ENCODE data around the gene OCA2.
"Not testable (repeated sequence)": the region's sequence is repeated elsewhere in the genome, so short reads cannot be mapped to it uniquely, and the experiment has no call there.

Gene OCA2

GRCh38 chr15:28098766-28099554 is at the start of gene OCA2:
Gene OCA2, minus strand, starts transcription at chr15:28099315. Its CDS starts 17,441 bp downstream, at chr15:28081874.
- DNase-seq = no peak

DNA sequence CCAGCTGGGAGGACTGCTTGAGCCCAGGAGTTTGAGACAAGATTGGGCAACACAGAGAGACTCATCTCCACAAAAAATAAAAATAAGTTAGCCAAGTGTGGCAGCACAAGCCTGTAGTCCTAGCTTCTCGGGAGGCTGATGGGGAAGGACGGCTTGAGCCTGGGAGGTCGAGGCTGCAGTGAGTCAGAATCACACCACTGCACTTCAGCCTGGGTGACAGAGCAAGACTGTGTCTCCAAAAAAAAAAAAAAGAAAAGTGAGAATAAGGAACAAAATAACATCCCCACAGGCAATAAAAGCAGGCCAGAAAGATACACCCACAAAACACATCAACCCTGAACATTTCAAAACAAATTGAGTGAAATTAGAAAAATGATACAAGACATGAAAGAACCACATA is 48.7 kb upstream of the OCA2 start:
- no peak for DNase-seq

DNA sequence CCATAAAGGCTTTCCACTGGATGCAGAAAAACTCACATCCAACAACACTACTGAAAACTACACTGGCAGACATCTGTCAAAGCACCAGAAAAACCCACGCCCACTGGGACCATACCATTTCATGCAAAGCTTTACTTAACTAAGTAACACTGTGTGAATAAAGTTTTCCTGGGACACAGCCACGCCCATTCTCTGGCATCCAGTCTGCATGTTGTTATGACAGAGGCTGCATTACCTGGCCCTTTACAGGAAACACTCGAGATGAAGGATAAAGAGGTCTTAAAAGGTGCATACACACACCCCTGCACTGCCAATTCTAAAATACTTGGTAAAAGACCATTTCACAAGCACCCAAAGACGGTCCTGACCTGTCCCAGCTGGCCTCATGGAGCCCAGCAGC is 46.3 kb upstream of the OCA2 start:
- not testable (repeated sequence) for DNase-seq

DNA sequence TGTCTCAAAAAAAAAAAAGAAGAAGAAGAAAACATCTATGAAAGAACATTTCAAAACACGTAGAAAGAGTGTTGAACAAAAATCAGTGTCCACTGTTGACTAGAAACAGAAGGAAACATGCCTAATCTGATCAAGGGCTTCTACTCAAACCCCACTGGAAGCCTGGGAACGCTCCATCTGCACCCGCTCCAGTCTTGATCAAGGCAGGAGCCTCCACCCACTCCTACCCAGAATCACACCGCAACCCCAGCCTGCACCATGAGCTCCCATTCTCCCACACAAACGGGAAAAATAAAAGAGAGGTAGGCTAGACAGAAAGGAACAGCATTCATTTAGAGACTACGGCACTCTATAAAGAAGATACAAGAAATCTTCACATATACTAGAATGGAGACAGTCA is 40.9 kb upstream of the OCA2 start:
- no peak for DNase-seq

- not testable (repeated sequence) for DNase-seq
These were observed 38.4 kb upstream of the OCA2 start for GRCh38 chr15:28137408-28138039.

GRCh38 chr15:28136236-28136904 is 37.3 kb upstream of the OCA2 start:
- peak; percentile 18 for DNase-seq

- no peak for DNase-seq
These were observed 34.2 kb upstream of the OCA2 start for GRCh38 chr15:28133281-28133680.

DNA sequence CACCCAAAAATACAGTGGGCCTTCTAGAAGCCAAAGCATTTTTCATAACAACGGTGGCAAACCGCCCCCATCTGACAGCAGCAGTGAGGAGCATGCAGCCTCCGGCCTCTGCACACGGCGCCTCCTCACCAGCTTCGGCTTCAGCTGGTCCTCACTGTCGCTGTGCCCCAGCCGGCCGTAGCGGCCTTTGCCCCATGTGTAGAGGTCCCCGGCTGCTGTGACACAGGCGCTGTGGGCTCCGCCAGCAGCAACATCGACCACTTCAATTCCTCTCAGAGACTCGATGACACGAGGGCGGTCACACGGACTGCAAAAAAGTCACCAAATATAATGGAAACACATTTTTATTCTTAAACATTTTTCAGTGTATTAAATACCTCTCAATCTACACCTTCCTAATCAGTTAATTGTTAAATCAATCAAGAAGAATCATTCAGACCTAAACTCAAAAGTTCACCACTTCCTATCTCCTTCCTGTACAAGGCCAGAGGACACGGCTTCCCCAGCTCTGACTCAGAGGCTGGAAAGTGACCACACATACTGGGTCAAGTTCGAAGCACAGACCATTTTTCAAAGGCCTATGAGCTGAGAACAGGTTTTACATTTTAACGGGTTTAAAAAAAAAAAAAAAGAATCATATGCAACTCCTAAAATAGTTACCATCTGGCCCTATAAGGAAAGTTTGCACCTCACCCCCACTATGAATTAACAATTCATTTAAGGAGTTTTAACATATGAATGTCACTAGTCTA is 33.6 kb upstream of the OCA2 start:
- DNase-seq = no peak

DNA sequence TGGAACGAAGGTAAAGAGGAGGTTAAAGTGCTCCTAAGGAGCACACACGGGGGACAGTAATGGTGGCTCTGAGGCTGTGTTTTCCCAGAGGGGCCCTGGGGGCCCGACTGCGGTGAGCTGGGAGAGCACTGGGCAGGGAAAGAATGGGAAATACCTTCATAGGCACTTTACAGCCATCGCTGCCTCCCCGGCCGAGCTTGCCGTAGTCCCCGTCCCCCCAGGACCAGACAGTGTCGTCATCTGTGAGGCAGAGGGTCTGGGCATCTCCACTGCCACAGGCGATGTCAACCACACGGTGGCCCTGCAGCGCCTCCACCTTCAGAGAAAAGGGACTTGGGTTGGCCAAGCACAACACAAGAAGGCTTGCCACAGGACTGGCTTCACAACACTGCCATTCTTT is 32.8 kb upstream of the OCA2 start:
- no peak for DNase-seq

- no peak for DNase-seq
These were observed 32.3 kb upstream of the OCA2 start for GRCh38 chr15:28131400-28131799.

DNA sequence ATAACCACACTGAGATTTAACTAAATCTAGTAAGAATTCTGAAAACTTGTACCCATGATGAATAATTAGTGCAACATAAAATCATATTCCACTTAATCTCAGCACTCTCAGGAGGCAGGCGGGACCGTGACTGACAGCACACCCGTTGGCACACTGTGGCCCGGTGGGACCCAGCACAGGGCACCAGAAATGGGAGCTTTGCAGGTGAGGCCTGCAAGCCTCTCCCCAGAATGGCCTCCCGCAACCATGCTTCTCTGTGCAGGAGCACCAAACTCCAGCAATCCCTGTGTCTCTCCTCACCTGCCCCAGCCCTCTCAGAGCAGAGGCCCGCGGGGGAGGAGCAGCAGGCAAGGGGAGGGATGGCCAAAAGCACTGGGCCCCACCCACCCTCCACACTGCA is 31.5 kb upstream of the OCA2 start:
- no peak for DNase-seq

DNA sequence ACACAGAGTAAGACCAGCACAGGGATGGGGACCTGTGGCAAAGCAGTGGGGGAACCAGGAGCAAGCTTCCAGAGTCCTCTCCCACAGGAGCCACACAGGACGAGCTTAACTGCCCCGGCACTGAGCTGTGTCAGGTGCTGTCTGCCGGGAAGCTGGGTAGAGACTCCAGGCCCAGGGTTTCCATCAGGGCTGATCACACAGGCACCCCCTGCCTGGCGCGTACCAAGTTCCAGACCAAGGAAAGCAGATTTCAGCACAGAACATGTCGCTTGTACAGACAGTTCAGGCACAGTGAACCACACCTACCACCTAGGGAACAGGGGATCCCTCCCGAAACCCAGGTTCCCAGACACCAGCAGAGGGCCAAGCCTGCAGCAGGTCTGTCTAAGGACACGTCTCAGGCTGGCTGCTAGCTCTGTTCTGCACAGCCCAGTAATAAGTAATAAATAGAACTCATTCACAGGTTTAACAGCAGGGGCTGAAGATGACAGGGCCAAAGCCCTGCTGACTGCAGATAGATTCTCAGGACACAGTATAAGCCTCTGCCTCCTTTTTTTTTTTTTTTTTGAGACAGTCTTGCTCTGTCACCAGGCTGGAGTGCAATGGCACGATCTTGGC is 30.2 kb upstream of the OCA2 start:
- no peak for DNase-seq

- DNase-seq = no peak
These were observed 28.9 kb upstream of the OCA2 start for GRCh38 chr15:28128031-28128430.

DNA sequence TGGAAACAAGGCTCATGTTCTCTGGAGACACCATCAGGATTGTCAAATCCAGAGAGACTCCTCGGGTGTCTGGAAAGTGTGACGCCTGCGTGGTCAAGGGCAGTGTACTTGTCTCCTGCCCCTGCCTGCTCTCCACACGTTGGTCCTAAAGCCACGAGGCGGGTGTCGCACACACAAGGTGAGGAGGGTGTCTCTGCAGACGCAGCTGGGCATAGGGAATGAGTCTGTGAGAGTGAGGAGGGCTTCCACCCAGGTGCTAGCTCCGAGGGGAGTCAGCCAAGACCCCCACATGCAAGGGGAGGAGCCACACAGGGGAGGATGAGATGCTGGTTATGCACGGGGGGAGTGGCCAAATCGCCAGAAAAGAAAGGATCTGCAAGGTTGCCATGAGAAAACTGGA is 27.9 kb upstream of the OCA2 start:
- no peak for DNase-seq

GRCh38 chr15:28125673-28126651 is 26.8 kb upstream of the OCA2 start:
- DNase-seq = peak; percentile 42

GRCh38 chr15:28124841-28125240 is 25.7 kb upstream of the OCA2 start:
- DNase-seq = no peak

DNA sequence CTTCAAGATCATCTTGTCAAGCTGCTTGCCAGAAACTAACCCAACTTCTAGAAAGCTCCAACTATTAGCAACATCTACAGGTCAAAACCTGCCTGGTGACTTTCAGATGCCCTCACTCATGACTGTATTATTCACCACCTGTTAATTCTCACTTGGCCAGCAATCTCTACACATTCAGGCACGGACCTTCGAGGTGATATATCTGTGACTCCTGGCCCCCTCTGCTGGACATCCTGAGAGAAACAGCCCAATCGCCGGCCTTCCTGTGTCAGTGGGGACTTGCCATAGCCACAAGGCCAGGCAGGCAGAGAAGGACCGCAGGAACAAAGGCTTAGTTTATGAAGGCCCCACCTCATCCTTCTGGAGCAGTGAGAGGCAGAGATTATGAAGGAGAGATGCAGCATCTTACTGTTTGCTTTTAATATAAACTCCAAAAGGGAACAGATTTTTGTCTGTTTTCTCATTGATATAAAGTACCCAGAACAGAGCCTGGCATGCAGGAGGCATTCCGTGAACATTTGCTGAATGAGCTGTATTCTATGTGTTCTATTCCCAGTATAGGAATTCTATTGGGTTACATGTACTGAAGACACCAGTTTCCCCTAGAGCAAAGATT is 24.4 kb upstream of the OCA2 start:
- DNase-seq = peak; percentile 37

DNA sequence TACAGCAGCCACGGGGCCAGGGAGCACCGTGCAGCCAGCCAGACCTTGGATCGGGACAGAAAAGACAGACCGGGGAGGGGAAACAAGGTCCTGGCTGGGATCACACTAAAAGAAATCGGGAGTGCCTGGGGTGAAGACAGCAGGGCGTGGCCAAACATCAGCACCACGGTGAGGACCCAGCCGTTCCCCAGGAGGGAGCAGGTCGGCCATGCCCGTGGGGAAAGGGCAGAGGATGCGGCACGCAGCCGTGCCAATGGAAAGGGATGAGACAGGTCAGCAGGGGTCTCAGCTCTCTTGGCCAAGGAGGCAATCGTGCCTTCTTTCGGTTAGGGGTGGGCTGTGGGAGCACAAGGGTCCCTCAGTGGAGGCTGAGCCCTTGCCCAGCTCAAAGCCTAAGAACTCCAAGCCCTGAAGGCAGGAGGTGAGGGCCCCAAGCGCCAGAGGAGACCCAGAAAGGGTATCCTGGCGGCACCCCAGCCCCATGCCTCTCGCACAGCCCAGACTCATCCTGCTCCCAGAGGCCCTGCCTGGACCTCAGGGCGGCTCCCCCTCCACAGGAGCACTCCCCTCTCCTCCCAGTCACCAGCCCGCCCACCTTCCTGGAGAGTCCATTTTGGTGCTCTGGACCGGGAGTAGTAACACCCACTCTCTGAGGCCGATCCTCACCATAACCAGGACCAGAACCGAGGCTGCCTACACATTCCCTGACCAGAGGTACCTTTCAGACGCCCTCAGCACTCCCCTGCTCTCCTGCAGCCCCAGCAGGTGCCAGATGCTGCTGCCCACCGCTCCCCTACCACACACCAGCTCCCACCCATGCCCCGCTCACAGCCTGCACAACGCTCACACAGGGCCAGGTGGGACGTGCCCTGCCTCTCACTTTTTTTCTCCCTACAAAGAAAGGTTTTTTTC is 23.2 kb upstream of the OCA2 start:
- DNase-seq = no peak

GRCh38 chr15:28121577-28121976 is 22.5 kb upstream of the OCA2 start:
- not testable (repeated sequence) for DNase-seq

DNA sequence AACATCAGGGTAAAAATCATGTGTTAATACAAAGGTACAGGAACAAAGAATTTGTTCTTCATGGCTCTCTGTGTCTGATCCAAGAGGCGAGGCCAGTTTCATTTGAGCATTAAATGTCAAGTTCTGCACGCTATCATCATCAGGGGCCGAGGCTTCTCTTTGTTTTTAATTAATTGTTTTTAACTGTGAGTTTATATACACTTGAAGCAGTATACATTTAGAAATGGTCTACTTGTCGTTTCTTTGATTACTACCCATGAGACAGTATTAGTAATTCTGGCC is 21.2 kb upstream of the OCA2 start:
- DNase-seq = no peak
